HG02884 (cell line): ENCODE measurements around the gene ADAMTS9.

Experiments used
- ATAC-seq: cut with Tn5 transposase; IDR thresholded peaks from one replicate; pipeline ENCODE4 v1.9.1; 2021; ENCODE audit warnings: mild to moderate bottlenecking, moderate library complexity; ENCODE audit not compliant: unreplicated experiment

The ADAMTS9 gene

GRCh38 chr3:64685800-64686445, 1.9 kb downstream of the ADAMTS9 start:
- ATAC-seq: no peak

GRCh38 chr3:64685331-64685799, 2.4 kb downstream of the ADAMTS9 start:
- ATAC-seq: no peak

GRCh38 chr3:64684715-64685261, 3.0 kb downstream of the ADAMTS9 start:
- ATAC-seq: no peak

- ATAC-seq: no peak
Measured at GRCh38 chr3:64681827-64682226, 6.0 kb downstream of the ADAMTS9 start.

GRCh38 chr3:64681015-64681414, 6.8 kb downstream of the ADAMTS9 start:
- ATAC-seq: no peak

- ATAC-seq: no peak
Measured at GRCh38 chr3:64680334-64680733, 7.5 kb downstream of the ADAMTS9 start.

- ATAC-seq: no peak
Measured at GRCh38 chr3:64677961-64678716, 9.7 kb downstream of the ADAMTS9 start.

- ATAC-seq: no peak
Measured at GRCh38 chr3:64676831-64677230, 11.0 kb downstream of the ADAMTS9 start.

- no peak for ATAC-seq
Measured at GRCh38 chr3:64675687-64676247, 12.0 kb downstream of the ADAMTS9 start.

GRCh38 chr3:64674591-64675076, 13.2 kb downstream of the ADAMTS9 start:
- no peak for ATAC-seq

GRCh38 chr3:64673159-64673715, 14.6 kb downstream of the ADAMTS9 start:
- no peak for ATAC-seq

- no peak for ATAC-seq
Measured at GRCh38 chr3:64668582-64669510, 19.0 kb downstream of the ADAMTS9 start.

GRCh38 chr3:64667887-64668581, 19.8 kb downstream of the ADAMTS9 start:
- ATAC-seq: no peak

- ATAC-seq: no peak
Measured at GRCh38 chr3:64667138-64667537, 20.7 kb downstream of the ADAMTS9 start.

- no peak for ATAC-seq
Measured at GRCh38 chr3:64666171-64666588, 21.6 kb downstream of the ADAMTS9 start.

- no peak for ATAC-seq
Measured at GRCh38 chr3:64664397-64664796, 23.4 kb downstream of the ADAMTS9 start.

- ATAC-seq: no peak
Measured at GRCh38 chr3:64659617-64659978, 28.2 kb downstream of the ADAMTS9 start.

GRCh38 chr3:64658001-64658400, 29.8 kb downstream of the ADAMTS9 start:
- no peak for ATAC-seq

GRCh38 chr3:64656544-64656943, 31.3 kb downstream of the ADAMTS9 start:
- no peak for ATAC-seq

- no peak for ATAC-seq
Measured at GRCh38 chr3:64655160-64655559, 32.6 kb downstream of the ADAMTS9 start.
